Measurements from ENCODE around the gene ALDH1B1.

The ALDH1B1 gene

GRCh38 chr9:38392235-38393127, at the start of gene ALDH1B1:
ALDH1B1 (plus strand) TSS chr9:38392702; CDS start chr9:38395749, 3,047 bp downstream.
- DNase-seq (ENCODE audit: low read depth in 2 of 2), result peak; percentile 47 to 52

DNA sequence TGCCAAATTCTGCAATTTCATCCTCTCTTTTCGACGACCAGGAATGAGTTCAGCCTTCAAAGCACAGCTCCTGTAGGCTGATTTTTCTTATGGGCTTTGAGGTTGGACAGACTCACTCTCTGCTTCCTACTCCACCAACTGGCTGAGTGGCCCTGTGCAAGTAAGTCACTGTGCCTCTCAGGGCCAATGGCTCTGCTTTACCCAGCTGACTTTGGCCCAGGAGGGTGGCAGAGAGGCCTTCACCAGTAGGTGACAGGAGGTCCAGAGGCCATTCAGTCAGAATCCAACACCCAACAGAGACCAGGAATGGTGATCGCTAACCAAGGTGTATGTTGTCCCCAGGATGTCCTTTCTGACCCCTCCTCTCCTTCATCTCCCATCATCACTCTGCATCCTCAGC, 49.5 kb upstream of the ALDH1B1 start:
- no peak for DNase-seq (ENCODE audit: low read depth in 2 of 2)

GRCh38 chr9:38343552-38343951, 49.0 kb upstream of the ALDH1B1 start:
- DNase-seq (ENCODE audit: low read depth in 2 of 2), result no peak

GRCh38 chr9:38344566-38345324, 47.8 kb upstream of the ALDH1B1 start:
- DNase-seq (ENCODE audit: low read depth in 2 of 2), result no peak

GRCh38 chr9:38345851-38346755, 46.4 kb upstream of the ALDH1B1 start:
- no peak for DNase-seq (ENCODE audit: low read depth in 2 of 2)

- no peak for DNase-seq (ENCODE audit: low read depth in 2 of 2)
Observed at GRCh38 chr9:38346811-38347210, 45.7 kb upstream of the ALDH1B1 start.

DNA sequence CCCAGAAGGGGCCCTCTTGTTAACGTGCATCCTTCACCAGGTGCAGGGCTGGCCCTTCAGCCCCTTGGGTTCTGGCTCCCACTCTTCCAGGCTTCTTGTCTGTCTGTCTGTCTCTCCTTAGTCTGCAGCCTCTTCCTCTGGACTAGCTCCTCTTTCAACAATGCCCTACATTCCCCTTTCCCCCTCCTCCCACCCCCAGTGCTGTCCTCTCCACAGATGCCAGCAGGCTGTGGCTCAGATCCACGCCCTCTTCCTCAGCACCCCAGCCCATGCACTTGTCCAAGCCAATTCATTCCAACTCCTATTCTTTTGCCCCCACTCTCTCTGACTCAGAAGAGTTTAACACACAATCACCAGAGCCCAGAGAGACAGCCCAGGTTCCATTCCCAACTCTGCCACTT, 45.2 kb upstream of the ALDH1B1 start:
- DNase-seq (ENCODE audit: low read depth in 2 of 2), result no peak

DNA sequence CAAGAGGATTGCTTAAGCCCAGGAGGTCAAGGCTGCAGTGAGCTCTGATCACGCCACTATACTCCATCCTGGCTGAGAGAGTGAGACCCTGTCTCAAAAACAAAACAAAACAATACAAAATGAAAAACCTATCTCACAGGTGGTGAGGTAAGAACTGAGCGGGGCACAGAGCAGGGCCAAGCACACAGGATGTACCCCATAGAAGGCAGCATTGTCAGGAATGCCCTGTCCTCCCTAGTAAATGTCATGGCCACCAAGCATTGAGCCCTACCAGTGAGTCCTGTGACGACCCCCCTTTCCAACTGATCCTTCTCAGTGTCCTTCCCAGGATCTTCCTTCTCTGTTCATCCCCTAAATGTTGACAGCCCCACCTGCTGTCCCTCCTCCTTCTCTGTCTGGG, 44.6 kb upstream of the ALDH1B1 start:
- no peak for DNase-seq (ENCODE audit: low read depth in 2 of 2)

DNA sequence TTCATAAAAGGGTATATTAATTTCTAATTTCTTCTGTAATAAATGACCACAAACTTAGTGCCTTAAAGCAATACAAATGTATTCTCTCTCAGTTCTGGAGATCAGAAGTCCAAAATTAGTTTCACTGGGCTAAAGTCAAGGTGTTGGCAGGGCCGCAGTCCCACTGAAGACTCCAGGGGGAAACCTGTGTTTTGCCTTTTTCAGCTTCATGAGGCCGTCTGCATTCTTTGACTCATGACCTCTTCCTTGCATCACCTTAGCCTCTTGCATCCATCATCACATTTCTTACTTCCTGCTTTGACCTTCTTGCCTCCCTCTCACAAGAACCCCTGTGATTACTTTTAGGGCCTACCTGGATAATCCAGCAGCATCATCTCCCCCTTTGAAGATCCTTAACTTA, 42.0 kb upstream of the ALDH1B1 start:
- no peak for DNase-seq (ENCODE audit: low read depth in 2 of 2)

DNA sequence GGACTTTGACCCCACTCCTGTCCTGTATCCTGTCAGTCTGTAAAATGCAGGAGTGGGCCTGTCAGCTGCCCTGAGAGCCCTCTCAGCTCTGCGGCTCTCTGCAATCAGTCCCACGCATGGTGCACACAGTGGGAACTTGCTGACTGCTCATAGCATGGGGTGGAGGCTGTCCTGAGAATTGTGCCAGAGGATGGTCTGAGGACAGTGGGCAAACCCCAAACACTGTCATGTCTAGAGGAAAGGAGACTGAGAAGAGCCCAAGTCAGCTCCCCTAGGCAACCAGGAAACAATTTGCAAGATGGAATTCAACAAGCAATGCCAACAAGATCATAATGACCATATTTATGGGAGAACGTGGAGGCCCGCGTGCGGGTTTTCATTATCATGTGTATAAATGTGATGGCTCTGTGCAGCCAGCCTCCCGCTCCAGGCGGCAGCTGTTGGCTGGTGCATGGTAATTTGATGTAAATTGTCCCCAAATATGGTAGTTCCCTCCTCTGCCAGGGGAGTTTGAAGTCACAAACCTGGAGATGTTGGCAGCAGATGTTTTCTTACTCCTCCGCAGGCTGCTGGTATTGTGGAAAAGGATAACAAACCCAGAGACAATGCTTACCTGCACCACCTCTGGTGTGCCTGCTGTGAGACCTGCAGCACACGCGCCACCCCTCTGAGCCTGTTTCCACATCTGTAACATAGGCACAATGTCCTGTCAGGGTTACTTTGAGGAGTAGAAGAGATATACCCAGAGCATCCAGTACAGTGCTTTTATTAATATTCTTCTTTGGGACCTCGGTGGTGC, 39.8 kb upstream of the ALDH1B1 start:
- no peak for DNase-seq (ENCODE audit: low read depth in 2 of 2)

DNA sequence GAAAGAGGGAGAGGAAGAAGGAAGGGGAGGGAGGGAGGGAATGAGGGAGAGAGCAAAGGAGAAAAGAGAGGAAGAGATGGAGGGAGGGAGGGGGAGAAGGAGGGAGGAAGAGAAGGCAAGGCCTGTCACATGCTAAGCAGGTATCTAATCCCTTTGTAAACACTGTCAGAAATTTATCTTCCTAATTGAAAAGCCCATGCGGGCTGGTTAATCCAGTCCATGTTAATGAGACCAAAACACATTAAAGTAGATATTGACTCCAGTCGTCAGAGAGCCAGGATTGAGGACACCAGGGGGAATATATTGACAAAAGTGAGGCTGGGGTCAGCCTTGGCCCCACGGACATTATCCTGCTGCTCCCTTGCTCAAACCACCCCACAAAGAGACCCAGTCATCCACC, 37.4 kb upstream of the ALDH1B1 start:
- no peak for DNase-seq (ENCODE audit: low read depth in 2 of 2)

DNA sequence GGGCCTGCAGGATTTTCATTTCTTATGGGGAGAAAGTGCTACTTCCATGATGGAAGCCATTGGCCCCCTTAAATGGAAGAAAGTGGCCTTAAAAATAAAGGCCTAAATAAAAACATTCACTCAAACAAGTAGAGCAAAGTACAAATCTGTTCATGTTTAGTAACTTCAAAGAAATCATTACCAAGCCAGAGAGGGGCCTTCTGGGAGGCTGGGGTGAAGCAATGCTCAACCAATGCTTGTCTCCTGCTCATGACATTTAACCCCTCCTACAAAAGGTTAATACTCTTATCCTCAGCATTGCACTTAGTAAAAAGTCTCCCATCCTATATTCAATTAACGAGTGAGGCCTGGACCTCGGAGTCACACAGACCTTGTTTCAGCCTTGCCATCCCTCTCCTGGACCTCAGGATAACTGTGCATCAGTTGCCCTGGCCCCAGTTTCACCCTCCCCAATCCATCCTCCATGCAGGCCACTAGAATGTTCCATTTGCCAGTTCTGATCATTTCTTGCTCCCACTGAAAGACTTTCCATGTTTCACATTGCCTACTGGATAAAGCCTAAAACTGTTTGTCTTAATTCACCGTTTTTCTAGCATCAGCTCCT, 36.9 kb upstream of the ALDH1B1 start:
- DNase-seq (ENCODE audit: low read depth in 2 of 2), result no peak

- DNase-seq (ENCODE audit: low read depth in 2 of 2), result no peak
Observed at GRCh38 chr9:38356851-38357250, 35.7 kb upstream of the ALDH1B1 start.

GRCh38 chr9:38357350-38358114, 35.0 kb upstream of the ALDH1B1 start:
- DNase-seq (ENCODE audit: low read depth in 2 of 2), result no peak

- DNase-seq (ENCODE audit: low read depth in 2 of 2), result no peak
Observed at GRCh38 chr9:38358390-38359296, 33.9 kb upstream of the ALDH1B1 start.

GRCh38 chr9:38359297-38359653, 33.2 kb upstream of the ALDH1B1 start:
- no peak for DNase-seq (ENCODE audit: low read depth in 2 of 2)

DNA sequence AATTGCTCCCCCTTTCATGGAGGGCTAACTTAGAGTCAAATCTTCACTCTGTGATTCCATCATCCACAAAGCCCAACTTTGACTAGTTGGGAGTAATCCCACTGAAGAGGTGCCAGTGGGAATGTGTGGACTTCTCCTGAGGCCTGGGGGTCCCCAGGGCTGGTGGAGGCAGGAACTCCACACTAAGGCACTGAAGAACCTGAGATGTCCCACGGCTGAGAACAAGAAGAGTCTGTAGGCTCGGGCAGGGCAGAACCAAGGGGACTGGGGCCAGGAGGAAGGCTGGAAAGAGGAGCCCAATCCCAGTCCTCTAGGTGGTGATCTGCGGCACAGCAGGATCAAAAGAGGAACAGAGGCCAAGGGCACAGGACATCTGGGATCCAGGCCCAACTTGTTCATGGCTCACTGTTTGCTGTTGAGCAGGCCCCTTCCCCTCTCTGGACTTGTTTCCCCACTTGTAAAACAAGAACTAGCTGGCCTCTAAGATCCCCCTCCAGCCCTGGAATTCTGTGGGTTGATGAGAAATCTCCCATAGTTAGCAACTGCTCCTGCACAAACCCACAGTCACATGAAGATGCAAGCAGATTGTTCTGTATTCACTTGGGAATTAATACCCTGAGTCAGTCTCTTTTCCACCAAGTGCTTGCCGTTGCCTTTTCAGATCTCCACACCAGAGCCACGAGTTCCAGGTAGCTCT, 32.7 kb upstream of the ALDH1B1 start:
- no peak for DNase-seq (ENCODE audit: low read depth in 2 of 2)

DNA sequence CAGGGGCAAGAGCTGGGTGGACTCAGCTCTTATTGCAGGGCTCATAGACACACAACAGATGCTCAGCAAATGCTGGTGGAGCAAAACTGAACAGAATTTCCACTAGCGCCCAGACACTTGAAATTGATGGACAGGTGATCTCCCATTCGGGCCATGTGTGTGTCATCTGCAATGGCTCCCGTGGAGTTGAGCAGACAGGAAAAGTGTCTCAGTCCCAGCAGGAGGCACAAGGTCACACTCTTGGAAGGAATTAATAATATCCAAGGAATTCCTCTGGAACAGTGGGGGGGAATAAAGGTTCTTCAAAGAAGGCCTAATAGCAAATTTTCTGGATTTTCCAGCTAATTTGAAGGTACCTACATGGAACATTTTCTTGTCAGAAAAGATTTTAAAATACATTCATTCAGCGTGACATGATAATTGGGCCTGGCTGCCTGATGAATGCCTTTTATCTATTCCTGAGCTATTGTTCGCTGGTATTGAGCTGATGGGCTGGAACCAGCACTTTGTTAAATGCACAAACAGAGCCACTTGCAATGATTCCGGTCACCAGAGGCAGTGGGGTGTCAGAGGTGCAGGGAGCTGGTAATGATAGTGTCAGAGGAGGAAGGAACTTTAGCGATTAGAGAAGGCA, 31.5 kb upstream of the ALDH1B1 start:
- DNase-seq (ENCODE audit: low read depth in 2 of 2), result no peak

All from fibroblast of skin of left quadriceps (primary cell).